Activated naive CD4-positive, alpha-beta T cell treated with anti-CD3 and anti-CD28 coated beads, Interleukin-2, amount 50 U/mL, for 72 hours (primary cell): Measurements from ENCODE around the gene SARS2. TPM values are rescaled to one million over a fixed set of nuclear protein-coding genes. Genes with fewer than 3 reads are reported as not detected.
"Not testable (repeated sequence)": the region's sequence is repeated elsewhere in the genome, so short reads cannot be mapped to it uniquely, and the experiment has no call there.

Source experiments
- ATAC-seq, 2 donors: fragments of 150-1000 bp; cut with Tn5 transposase; 2 replicates each; pipeline ENCODE4 v1.10.0; 2021; ENCODE audit warnings: mild to moderate bottlenecking in 2 of 2, moderate library complexity in 2 of 2
- DNase-seq, 2 donors: peaks; one replicate each; pipeline ENCODE4 v3.0.0; 2021 to 2022; ENCODE audit warnings: low spot score in 2 of 2
- H3K27ac Mint-ChIP-seq, 2 donors: one replicate each; pipeline ENCODE4 v1.8.0; 2022; ENCODE audit warnings: mild to moderate bottlenecking in 2 of 2, mixed read lengths in 2 of 2
- H3K36me3 Mint-ChIP-seq, 2 donors: one replicate each; pipeline ENCODE4 v1.8.0; 2022; ENCODE audit warnings: mixed read lengths in 2 of 2
- H3K9me3 Mint-ChIP-seq, 2 donors: one replicate each; pipeline ENCODE4 v1.8.0; 2022; ENCODE audit warnings: mixed read lengths in 2 of 2
- total RNA-seq, 2 donors: library from RNA; stranded (reverse); gene quantifications; one replicate each; pipeline ENCODE4 v1.2.3, GENCODE V29; 2022

The SARS2 gene, protein sequence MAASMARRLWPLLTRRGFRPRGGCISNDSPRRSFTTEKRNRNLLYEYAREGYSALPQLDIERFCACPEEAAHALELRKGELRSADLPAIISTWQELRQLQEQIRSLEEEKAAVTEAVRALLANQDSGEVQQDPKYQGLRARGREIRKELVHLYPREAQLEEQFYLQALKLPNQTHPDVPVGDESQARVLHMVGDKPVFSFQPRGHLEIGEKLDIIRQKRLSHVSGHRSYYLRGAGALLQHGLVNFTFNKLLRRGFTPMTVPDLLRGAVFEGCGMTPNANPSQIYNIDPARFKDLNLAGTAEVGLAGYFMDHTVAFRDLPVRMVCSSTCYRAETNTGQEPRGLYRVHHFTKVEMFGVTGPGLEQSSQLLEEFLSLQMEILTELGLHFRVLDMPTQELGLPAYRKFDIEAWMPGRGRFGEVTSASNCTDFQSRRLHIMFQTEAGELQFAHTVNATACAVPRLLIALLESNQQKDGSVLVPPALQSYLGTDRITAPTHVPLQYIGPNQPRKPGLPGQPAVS
- total RNA-seq, result 10 to 100 TPM; 35.9 to 59.1 TPM

DNA sequence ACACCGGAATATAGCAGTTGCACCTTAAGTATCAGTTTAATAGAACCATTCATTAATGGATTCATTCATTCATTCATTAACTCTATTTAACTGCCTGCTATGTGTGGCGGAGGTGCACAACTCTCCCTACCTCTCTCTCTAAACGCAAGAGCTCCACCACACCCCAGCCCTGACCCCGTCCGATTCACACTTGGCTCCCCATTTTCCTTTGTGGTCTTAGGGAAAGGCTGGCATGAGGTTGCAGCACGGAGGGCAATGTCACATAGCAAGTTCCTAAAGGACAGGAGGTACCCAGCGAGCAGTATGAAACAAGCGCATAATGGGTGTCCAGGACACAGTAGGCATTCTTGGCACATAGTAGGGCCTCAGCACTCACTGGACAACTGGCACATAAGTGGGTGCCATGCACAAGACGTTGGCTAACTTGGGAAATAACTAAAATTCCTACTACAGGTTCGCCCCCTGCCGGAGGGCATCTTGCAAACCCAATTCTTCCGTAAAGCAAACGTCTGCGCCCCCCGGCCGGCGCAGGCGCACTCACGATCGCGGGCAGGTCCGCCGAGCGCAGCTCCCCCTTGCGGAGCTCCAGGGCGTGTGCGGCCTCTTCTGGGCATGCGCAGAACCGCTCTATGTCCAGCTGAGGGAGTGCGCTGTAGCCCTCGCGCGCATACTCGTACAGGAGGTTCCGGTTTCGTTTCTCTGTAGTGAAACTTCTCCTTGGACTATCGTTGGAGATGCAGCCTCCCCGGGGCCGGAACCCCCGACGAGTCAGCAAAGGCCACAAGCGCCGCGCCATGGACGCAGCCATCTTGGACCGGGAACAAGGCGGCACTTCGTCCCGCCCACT lies at the start of gene SARS2:
TSS of gene SARS2 (minus strand) at position 835 of the 847 bp plus-strand sequence. CDS start at position 808, 27 bp downstream.
- Mint-ChIP-seq H3K9me3 (no peaks in the 10 kb centered on the region), H3K36me3 (peaks cover 29 to 36% of the 10 kb centered on the region in 2 donors), H3K27ac (peak within 1 kb of the TSS; percentile 99)
- DNase-seq (peak in 1 of 2 donors; percentile 94), ATAC-seq (peak; percentile 58 to 67)

DNA sequence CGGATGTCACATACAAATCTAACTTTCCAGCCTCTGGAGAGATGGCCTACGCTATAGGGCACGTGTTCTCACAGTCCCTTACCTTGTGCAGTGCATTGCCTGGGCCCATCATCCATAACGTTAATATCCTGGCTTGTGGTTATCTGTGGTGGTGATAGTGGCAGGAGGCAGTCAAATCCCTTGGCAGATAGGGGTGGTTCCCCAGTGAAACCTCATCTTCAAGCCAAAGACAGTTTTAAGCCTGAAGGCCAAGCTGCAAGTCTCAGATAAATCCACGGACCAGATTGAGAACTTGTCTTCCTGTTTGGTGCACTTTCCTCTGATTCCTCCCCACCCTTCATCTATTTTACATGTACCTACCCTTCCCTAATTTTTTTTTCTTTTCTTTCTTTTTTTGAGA lies 49.2 kb upstream of the SARS2 start:
- H3K36me3 Mint-ChIP-seq, result peaks cover 8 to 11% of the 10 kb centered on the region in 2 donors
- ATAC-seq, result no peak
- no peaks in the 10 kb centered on the region for H3K9me3 Mint-ChIP-seq
- DNase-seq, result no peak
- H3K27ac Mint-ChIP-seq, result no peak overlapping the region

DNA sequence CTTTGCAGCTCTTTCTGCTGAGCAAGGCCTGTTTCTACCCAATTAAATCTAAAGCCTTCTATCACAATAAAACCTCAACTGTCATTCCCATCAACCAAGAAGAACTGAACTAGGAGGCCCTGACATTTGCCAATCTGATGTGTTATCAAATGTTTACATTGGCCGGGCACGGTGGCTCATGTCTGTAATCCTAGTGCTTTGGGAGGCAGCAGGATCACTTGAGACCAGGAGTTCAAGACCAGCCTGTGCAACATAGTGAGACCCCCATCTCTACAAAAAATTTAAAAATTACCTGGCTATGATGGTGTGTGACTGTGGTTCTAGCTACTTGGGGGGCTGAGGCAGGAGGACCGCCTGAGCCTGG lies 47.7 kb upstream of the SARS2 start:
- DNase-seq, result no peak
- Mint-ChIP-seq H3K9me3 (no peaks in the 10 kb centered on the region), H3K27ac (peak overlapping the region; percentile 12 to 30), H3K36me3 (peaks cover 12% of the 10 kb centered on the region in 2 donors)
- ATAC-seq, result no peak

DNA sequence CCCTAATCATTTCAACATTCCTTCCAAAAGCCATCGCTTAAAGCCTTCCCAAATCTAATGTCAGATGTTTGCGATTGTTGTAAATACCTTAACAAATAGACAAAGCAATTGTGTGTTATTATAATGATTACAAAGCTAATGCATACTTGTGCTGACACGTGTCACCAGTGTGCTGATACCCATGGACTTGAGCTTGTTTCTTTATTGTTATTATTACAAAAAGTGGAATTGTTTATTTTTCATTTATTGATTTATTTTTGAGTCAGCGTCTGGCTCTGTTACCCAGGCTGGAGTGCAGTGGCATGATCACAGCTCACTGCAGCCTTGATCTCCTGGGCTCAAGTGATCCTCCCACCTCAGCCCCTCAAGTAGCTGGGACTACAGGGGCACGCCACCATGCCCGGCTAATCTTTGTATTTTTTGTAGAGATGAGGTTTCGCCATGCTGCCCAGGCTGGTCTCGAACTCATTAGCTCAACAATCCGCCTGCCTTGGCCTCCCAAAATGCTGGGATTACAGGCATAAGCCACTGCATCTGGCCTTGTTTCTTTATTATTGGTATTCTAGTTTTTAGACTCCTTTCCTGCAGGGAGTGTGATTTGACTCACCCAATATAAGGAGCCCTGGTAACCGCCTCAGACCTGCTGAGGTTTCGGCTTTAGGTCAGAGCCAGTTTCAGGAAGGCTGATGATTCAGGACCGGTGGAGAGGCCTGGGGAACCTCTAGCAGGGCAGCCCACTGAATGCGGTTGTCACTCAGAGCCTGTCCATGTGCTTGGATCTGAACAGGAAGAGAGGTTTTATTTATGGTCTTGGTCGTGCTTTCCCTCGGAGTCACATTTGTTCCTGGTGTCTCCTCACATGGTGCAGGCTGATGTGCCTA lies 47.1 kb upstream of the SARS2 start:
- ATAC-seq (peak; percentile 99 to 100), DNase-seq (peak; percentile 72 to 75)
- H3K9me3 Mint-ChIP-seq, result no peaks in the 10 kb centered on the region
- peak overlapping the region in 1 of 2 donors; percentile 12 for H3K27ac Mint-ChIP-seq
- peaks cover 12% of the 10 kb centered on the region in 2 donors for H3K36me3 Mint-ChIP-seq

DNA sequence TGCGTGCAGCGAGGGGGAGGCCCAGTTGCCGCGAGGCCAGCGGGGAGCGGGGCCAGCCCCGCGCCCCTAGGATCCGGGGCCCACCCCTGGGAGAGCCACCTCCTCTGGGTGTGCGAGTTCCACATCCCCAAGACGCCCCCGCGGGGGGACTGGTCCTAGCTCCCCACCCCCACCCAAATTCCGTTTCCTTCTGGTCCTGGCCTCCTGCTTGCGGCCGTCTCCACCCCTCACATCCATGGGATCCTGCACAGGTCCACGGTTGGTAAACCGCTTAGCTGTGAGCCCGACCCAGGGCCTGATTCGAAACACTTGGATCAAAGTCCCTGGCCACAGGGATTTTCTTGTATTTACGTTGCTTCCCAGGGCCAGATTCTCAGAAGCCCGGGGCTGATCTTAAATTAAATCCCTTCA lies 45.3 kb upstream of the SARS2 start:
- ATAC-seq (no peak), DNase-seq (no peak)
- H3K27ac Mint-ChIP-seq, result no peak overlapping the region
- H3K36me3 Mint-ChIP-seq, result peaks cover 11 to 12% of the 10 kb centered on the region in 2 donors
- H3K9me3 Mint-ChIP-seq, result no peaks in the 10 kb centered on the region

DNA sequence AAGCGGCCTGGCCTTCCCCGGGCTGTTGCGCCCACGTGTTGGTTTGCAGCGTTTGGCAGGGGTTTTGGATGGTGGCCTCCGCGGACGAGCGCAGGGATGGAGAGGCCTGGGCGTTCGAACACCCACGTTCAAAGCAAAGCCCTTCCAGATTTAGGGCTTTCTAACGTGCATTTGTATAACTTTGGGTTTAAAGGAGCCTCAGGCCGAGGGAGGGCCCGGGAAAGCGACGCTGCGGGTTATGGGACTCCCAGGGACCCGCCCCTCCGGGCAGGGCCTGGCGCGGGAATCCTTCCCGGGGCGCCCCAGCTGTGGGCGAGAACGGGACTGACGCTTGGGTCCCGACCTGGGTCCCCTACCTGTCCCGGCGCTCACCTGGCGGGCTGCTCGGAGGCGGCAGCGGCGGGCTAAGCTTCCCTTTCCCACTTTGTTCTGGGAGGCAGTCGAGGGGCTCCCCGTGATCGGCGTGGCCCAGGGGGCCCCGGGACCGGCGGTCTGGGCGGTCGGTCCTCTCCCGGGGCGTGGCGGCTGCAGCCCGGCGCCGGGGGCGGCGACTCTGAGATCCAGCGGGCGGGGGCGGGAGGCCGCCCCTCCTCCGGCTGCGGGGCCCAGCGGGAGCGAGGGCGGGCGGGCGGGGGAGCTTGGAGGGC lies 44.8 kb upstream of the SARS2 start, which contains the start of gene FBXO17:
TSS of gene FBXO17 (minus strand) at position 529 of the 647 bp plus-strand sequence. CDS start 25,423 bp downstream, outside the sequence.
- Mint-ChIP-seq H3K27ac (no peak within 1 kb of the TSS), H3K9me3 (no peaks in the 10 kb centered on the region), H3K36me3 (peaks cover 6 to 12% of the 10 kb centered on the region in 2 donors)
- DNase-seq (no peak), ATAC-seq (no peak)

DNA sequence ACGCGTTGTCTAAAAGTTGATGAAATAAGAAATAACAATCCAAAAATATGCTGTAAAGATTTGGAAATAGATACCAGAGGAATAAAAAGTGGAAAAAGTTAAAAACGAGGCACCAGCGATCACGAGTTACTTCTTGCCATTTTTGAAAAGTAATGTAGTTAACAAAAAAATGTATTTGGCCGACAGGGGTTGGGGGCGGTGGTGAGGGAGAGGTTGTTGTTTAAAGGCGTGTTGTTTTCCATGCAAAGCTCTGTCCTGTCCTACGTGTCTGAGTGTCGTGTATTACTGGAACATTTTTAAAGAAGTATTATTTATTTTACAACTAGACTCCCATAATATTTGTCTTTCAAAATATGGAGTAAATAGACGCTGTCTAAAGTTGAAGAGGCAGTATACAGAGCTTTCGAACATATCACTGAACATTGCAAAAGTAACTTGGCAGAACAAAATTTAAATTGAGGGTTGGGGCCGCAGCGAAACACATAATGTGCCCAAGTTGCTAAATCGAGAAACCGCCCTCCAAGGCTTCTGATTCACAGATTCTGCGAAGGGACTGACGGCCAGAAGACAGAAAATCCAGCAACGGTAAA lies 44.2 kb upstream of the SARS2 start:
- H3K9me3 Mint-ChIP-seq, result no peaks in the 10 kb centered on the region
- ATAC-seq (no peak), DNase-seq (no peak)
- H3K27ac Mint-ChIP-seq, result no peak overlapping the region
- H3K36me3 Mint-ChIP-seq, result peaks cover 4 to 12% of the 10 kb centered on the region in 2 donors

DNA sequence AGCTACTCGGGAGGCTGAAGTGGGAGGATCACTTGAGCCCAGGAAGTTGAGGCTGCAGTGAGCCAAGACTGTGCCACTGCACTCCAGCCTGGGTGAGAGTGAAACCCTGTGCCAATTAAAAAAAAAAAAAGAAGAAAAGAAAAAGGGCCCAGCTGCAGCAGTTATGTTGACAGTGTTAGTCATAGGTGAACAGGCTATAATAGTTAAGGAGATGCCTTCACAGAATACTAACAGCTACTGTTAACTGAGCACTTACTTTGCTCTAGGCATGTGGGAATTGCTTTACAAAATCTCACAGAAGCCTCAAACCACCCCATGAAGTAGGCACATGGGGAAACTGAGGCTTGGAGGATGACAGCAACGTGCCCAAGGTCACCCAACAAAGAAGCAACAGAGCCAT lies 41.1 kb upstream of the SARS2 start:
- H3K9me3 Mint-ChIP-seq, result no peaks in the 10 kb centered on the region
- no peak overlapping the region for H3K27ac Mint-ChIP-seq
- H3K36me3 Mint-ChIP-seq, result peaks cover 4 to 12% of the 10 kb centered on the region in 2 donors
- no peak for ATAC-seq
- no peak for DNase-seq

DNA sequence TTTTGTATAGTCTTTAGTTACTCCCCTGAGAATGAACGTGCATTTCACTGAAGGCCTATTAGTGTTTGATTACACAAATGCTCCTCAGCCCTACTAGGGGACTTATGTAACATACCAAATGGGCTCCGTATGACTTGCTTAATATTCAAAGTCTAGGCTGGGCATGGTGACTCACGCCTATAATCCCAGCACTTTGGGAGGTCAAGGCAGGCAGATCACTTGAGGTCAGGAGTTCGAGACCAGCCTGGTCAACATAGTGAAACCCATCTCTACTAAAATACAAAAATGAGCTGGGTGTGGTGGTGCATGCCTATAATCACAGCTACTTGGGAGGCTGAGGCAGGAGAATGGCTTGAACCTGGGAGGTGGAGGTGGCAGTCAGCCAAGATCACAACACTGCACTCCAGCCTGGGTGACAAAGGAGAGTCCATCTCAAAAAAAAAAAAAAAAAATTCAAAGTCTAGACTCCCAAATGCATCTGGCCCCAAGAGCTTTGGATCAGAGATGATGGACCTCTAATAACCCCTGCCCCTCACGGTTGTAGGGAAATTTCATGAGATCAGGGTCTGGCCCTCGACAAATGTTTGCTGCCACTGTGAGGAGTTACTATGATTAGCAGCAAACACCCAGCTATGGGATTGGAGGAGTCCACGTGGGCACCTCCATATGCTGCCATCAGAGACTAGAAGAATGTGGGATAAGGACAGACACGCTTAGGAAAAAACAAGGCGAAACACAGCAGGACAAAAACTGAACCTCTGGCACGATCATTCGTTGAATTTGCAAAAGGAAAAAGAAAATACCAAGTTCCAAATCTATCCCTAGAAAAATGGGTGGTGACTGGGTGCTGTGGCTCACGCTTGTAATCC lies 40.3 kb upstream of the SARS2 start:
- Mint-ChIP-seq H3K27ac (no peak overlapping the region), H3K36me3 (peaks cover 4 to 8% of the 10 kb centered on the region in 2 donors), H3K9me3 (no peaks in the 10 kb centered on the region)
- ATAC-seq, result no peak
- no peak for DNase-seq

DNA sequence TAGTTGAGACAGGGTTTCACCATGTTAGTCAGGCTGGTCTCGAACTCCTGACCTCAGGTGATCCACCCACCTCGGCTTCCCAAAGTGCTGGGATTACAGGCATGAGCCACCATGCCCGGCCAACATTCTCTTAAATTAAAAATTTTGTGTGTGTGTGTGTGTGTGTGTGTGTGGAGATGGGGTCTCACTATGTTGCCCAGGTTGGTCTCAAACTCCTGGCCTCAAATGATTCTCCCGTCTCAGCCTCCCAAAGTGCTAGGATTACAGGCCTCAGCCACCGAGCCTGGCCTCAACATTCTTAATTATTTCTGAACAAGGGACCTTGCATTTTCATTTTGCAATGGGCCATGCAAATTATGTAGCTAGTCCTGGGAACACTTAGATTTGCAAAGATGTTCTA lies 35.6 kb upstream of the SARS2 start:
- not testable (repeated sequence) for H3K9me3 Mint-ChIP-seq, H3K36me3 Mint-ChIP-seq

DNA sequence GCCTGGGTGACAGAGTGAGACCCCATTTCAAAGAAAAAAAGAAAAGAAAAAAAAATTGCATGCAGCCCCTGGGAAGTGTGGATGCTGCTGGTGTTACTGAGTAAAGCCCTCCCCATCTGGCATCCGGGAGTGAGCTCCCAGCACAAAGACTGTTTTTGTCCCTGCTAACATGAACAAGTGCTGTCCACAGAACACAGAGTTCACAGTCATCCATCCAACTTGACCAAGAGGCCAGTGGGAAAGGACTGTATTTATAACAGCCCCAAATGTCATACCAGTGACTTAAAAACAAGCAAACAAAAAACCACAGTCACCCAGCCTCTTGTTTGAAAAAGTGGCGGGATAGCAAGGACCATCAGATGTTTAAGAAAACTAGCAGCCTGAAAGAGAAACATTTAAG lies 34.2 kb upstream of the SARS2 start:
- Mint-ChIP-seq H3K27ac (no peak overlapping the region), H3K9me3 (no peaks in the 10 kb centered on the region), H3K36me3 (no peaks in the 10 kb centered on the region)
- ATAC-seq (no peak), DNase-seq (no peak)

More for the DNA sequence above, 35.6 kb upstream of the SARS2 start:
- not testable (repeated sequence) for ATAC-seq, DNase-seq, H3K27ac Mint-ChIP-seq

DNA sequence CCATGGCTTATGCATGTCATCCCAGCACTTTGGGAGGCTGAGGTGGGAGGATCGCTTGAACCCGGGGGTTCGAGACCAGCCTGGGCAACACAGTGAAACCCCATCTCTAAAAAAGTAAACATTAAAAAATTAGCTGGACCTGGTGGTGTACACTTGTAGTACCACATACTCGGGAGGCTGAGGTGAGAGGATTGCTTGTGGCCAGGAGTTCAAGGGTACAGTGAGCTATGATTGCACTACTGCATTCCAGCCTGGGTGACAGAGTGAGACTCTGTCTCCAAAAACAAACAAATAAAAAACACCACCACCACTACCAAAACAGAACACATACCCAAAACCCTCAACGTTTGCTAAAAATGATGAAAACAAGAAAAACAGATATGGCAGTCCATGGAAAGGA lies 29.1 kb upstream of the SARS2 start:
- no peak for ATAC-seq
- DNase-seq, result no peak
- H3K9me3 Mint-ChIP-seq, result no peaks in the 10 kb centered on the region
- no peak overlapping the region for H3K27ac Mint-ChIP-seq
- H3K36me3 Mint-ChIP-seq, result no peaks in the 10 kb centered on the region

DNA sequence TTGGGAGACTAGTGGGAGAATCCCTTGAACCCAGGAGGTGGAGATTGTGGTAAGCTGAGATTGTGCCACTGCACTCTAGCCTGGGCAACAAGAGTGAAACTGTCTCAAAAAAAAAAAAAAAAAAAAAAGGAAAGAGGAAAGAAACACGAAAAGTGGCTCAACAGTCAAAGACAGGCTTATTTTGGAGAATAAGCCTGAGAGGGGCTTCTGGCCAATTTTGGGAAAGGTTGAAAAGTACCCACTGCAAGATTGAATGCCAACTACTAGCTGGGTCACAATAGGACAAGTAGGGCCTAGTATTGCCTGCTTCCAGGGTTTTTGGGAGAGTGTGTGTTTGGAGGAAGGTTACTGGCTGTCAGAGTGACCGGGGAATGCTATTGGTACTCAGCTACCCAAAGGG lies 27.7 kb upstream of the SARS2 start:
- Mint-ChIP-seq H3K36me3 (no peaks in the 10 kb centered on the region), H3K27ac (no peak overlapping the region), H3K9me3 (no peaks in the 10 kb centered on the region)
- DNase-seq (no peak), ATAC-seq (no peak)

DNA sequence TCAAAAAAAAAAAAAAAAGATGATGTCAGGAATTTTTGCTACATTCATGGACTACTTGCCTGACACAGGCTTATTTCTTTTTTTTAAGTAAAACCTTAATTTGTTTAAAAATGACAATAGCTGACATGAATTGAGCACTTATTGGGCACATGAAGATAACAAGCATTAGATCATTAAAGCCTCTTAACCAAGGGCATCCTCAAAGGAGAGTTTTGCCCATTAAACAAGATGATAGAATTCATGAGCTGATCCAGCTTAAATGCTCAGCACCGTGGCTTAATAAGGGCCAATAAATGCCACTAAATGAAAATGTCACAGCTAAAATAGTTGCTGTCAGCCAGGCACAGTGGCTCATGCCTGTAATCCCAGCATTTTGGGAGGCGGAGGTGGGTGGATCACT lies 25.7 kb upstream of the SARS2 start:
- no peak overlapping the region for H3K27ac Mint-ChIP-seq
- ATAC-seq, result no peak
- H3K36me3 Mint-ChIP-seq, result no peaks in the 10 kb centered on the region
- no peak for DNase-seq
- H3K9me3 Mint-ChIP-seq, result no peaks in the 10 kb centered on the region

DNA sequence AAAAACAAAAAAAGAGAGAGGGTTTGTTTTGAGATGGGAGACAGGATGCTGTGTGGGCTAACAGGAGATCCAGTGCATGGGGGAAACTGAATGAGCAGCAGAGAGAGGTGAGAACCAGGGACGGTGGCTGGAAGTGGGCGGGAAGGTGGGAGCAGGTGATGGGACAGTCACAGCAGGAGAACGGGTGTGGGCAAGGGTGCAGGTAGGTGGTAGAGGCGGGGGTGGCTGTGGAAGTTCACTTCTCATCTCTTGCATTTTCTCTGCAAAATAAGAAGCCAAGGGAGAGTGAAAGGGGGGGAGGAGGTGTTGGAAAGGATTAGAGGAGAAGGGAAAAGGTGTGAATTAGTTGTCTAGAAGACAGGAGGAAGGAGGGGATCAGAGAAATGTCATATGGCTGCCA lies 23.1 kb upstream of the SARS2 start:
- ATAC-seq, result no peak
- no peaks in the 10 kb centered on the region for H3K36me3 Mint-ChIP-seq

More for the DNA sequence above, 23.1 kb upstream of the SARS2 start:
- DNase-seq, result no peak
- Mint-ChIP-seq H3K27ac (no peak overlapping the region), H3K9me3 (no peaks in the 10 kb centered on the region)
